COR-L47 (cell line): ENCODE data around the gene CYP26C1.

Source experiments
- DNase-seq: peaks from one replicate; lab custom pipeline; 2025; lab: John Stamatoyannopoulos, UW

CYP26C1 gene

DNA sequence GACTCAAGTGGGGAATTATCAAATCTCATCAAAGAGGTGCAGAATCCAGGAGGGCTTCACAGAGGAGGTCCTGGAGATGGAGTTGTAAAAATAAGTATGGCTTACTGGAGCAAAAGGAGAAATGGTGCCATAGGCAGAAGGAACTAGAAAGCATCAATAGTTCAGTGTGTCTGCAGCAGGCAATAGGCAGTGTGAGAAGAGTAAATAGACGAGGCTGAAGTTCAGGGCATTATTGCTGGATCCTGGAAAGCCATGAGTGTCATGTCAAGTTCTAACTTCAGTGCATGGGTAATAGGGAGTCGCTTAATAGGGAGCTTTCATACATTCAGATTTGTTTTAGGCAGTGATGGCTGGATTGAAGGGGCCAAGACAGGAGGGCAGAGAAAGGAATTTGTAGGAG lies 52.4 kb downstream of the CYP26C1 start:
- DNase-seq: no peak

DNA sequence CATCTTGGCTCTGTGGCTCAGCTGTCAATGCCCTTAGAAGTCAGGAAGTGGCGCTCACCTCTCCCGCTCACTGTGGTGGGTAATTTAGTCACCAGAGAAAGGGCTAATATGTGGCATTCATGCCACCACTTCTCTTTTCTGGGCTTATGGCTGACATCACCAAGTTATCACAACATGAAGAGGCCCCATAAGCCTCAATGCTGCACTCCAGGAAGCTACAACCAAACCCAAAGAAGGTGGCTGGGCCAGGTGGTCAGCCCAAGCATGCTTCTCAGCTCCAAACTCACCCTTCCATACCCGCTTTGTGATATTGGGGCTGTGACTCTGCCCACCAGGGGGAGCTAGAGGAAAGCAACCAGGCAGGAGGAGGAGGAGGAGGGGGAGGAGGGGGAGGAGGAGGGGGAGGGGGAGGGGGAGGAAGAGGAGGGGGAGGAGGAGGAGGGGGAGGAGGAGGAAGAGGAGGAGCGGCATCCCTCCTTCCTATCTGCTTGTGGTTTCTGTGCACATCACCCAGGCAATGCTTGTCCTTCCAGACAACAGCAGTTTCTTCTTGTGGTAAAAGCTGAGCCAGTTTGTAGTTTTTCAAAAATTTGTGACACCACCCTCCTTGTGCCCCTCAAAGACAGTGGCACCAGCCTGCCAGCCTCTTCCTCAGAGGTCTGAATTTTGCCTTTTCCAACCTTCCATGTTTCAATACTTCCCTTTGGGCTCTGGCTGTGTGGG lies 55.2 kb downstream of the CYP26C1 start:
- no peak for DNase-seq
